K562 (cell line): ENCODE data around the gene FAM118B. TPM values are rescaled to one million over a fixed set of nuclear protein-coding genes. Genes with fewer than 3 reads are reported as not detected.

Experiments
- ATAC-seq: fragments of 200-7000 bp; cut with Tn5 transposase; 3 replicates; pipeline ENCODE4 v1.9.1; 2020; ENCODE audit warnings: moderate library complexity
- BruUV-seq: library from RNA; stranded (reverse); fragments of 400-500 nt; replicated peaks from 2 replicates; lab custom pipeline; 2021; lab: Mats Ljungman, UMichigan
- CTCF ChIA-PET: fragments of 300-600 bp; formaldehyde crosslinking; extraction: SDS; loops from one replicate; lab custom pipeline; 2021; ENCODE audit warnings: low intra/inter-chr PET ratio; lab: Yijun Ruan, JAX
- POLR2A ChIA-PET: fragments of 300-600, 350-650 bp; sonication (Branson Sonifier 250); formaldehyde crosslinking; extraction: SDS; loops from one replicate; lab custom pipeline; 2021; ENCODE audit warnings: antibody characterized with exemption, inconsistent platforms; lab: Yijun Ruan, JAX
- DNase-seq, 4 experiments: peaks; one replicate each; pipeline versions ENCODE4 v3.0.0 to v3.0.0-alpha.2; 2011 to 2018; ENCODE audit warnings: low spot score in 3 of 4, mixed read lengths in 3 of 4; ENCODE audit errors: extremely low read depth in 1 of 4
- FAIRE-seq: peaks from 2 replicates; lab custom pipeline; 2011; peaks lifted over from hg19 to GRCh38; lab: Jason Lieb, UNC
- H2AFZ ChIP-seq: 2 replicates; pipeline ENCODE4 v1.6.0; 2011; ENCODE audit warnings: low read depth, low read length, control low read depth, inconsistent platforms
- H3K27ac ChIP-seq: fragments of 200-600 bp; 3 replicates; pipeline ENCODE4 v1.8.0; 2011; ENCODE audit warnings: low read depth, mild to moderate bottlenecking, control low read depth, inconsistent platforms, low read length, moderate library complexity, mixed read lengths; ENCODE audit errors: extremely low read depth
- H3K27me3 ChIP-seq, 2 experiments: fragments of 300-600 bp in 1 of 2; 2 replicates in 1 of 2; 3 replicates in 1 of 2; pipeline versions ENCODE4 v1.6.0 to v1.8.0; 2011; ENCODE audit warnings: inconsistent platforms in 2 of 2, low read length in 2 of 2, mild to moderate bottlenecking in 1 of 2, mixed read lengths in 1 of 2, moderate library complexity in 1 of 2; ENCODE audit not compliant: control insufficient read depth in 2 of 2, insufficient read depth in 2 of 2
- H3K36me3 ChIP-seq: fragments of 300-600 bp; 3 replicates; pipeline ENCODE4 v1.8.0; 2011; ENCODE audit warnings: mild to moderate bottlenecking, low read length, inconsistent platforms; ENCODE audit not compliant: control insufficient read depth, insufficient read depth
- H3K4me1 ChIP-seq, 2 experiments: fragments of 200-600 bp in 1 of 2; replicated peaks in 1 of 2; 2 replicates in 1 of 2; 3 replicates in 1 of 2; pipeline versions ENCODE4 v1.5.1 to v1.8.0; 2011; ENCODE audit warnings: inconsistent platforms in 2 of 2, low read length in 2 of 2, mild to moderate bottlenecking in 1 of 2, mixed read lengths in 1 of 2, moderate library complexity in 1 of 2; ENCODE audit not compliant: control insufficient read depth in 2 of 2, insufficient read depth in 2 of 2
- H3K4me2 ChIP-seq: 2 replicates; pipeline ENCODE4 v1.6.1; 2011; ENCODE audit warnings: low read length, control low read depth, inconsistent platforms, mixed read lengths; ENCODE audit not compliant: insufficient read depth
- H3K4me3 ChIP-seq: fragments of 200-600 bp; sonication (generic), shearing (Covaris generic); 2 replicates; pipeline ENCODE4 v1.5.1; 2016; ENCODE audit warnings: control low read depth, inconsistent platforms
- H3K79me2 ChIP-seq: fragments of 200-600 bp; 3 replicates; pipeline ENCODE4 v1.8.0; 2011; ENCODE audit warnings: low read length, inconsistent platforms; ENCODE audit not compliant: control insufficient read depth, insufficient read depth
- H3K9ac ChIP-seq, 2 experiments: 2 replicates each; pipeline versions ENCODE4 v1.6.0 to v1.6.1; 2011; ENCODE audit warnings: low read depth in 2 of 2, low read length in 2 of 2, control low read depth in 1 of 2, inconsistent platforms in 1 of 2, mild to moderate bottlenecking in 1 of 2, mixed read lengths in 1 of 2; ENCODE audit not compliant: insufficient read depth in 1 of 2
- H3K9me1 ChIP-seq: one replicate; pipeline ENCODE4 v1.6.0; 2011; ENCODE audit warnings: inconsistent platforms, mild to moderate bottlenecking, low read length, moderate library complexity; ENCODE audit not compliant: control insufficient read depth, insufficient read depth
- H3K9me3 ChIP-seq: replicated peaks from 2 replicates; pipeline ENCODE4 v1.5.1; 2011; ENCODE audit warnings: low read depth, low read length, inconsistent platforms; ENCODE audit not compliant: control insufficient read depth, insufficient read depth
- H4K20me1 ChIP-seq: replicated peaks from 2 replicates; pipeline ENCODE4 v1.6.1; 2011; ENCODE audit warnings: low read length, inconsistent platforms, mixed read lengths; ENCODE audit not compliant: control insufficient read depth, insufficient read depth
- ADNP ChIP-seq: fragments of 200-800 bp; sonication (Bioruptor generic); IDR thresholded peaks from 2 replicates; pipeline ENCODE4 v1.6.1; 2016; ENCODE audit warnings: missing genetic modification characterization, missing compliant biosample characterization
- CHD4 ChIP-seq: fragments of 200-600 bp; sonication (generic); IDR thresholded peaks from 3 replicates; pipeline ENCODE4 v1.6.1; 2012; ENCODE audit warnings: low read depth, mild to moderate bottlenecking, mixed read lengths, low read length, inconsistent platforms; ENCODE audit not compliant: insufficient read depth, insufficient replicate concordance, poor library complexity, severe bottlenecking
- CREB3 ChIP-seq: fragments of 450-650 bp; conservative IDR thresholded peaks from 2 replicates; pipeline ENCODE4 v1.6.1; 2016; ENCODE audit warnings: missing genetic modification characterization, low read depth, mild to moderate bottlenecking, missing compliant biosample characterization, moderate library complexity
- GABPA ChIP-seq: fragments of 200-800 bp; sonication (Bioruptor generic); conservative IDR thresholded peaks from 2 replicates; pipeline ENCODE4 v1.6.1; 2016; ENCODE audit warnings: low read depth, missing genetic modification characterization, missing compliant biosample characterization
- HBP1 ChIP-seq: fragments of 450-650 bp; formaldehyde crosslinking; IDR thresholded peaks from 2 replicates; pipeline ENCODE4 v1.4.0; 2022; ENCODE audit warnings: missing genetic modification characterization
- OTX1 ChIP-seq: fragments of 450-650 bp; formaldehyde crosslinking; IDR thresholded peaks from 2 replicates; pipeline ENCODE4 v1.4.0; 2022; ENCODE audit warnings: mild to moderate bottlenecking
- POLR2A ChIP-seq: fragments of 450-650 bp; conservative IDR thresholded peaks from 2 replicates; pipeline ENCODE4 v1.6.1; 2016
- POLR2AphosphoS2 ChIP-seq: IDR thresholded peaks from 2 replicates; pipeline ENCODE4 v1.6.1; 2012; ENCODE audit warnings: low read length, improper control_type of control experiment
- POLR2AphosphoS5 ChIP-seq: IDR thresholded peaks from 2 replicates; pipeline ENCODE4 v1.6.1; 2011; ENCODE audit warnings: mild to moderate bottlenecking, low read depth, low read length, moderate library complexity; ENCODE audit not compliant: control insufficient read depth, insufficient read depth
- RNF2 ChIP-seq: sonication (generic); IDR thresholded peaks from 2 replicates; pipeline ENCODE4 v1.6.1; 2016
- ZNF384 ChIP-seq: IDR thresholded peaks from 2 replicates; pipeline ENCODE4 v1.6.1; 2012; ENCODE audit warnings: low read depth, low read length, improper control_type of control experiment
- ZNF449 ChIP-seq: fragments of 250-450 bp; sonication (Bioruptor Pico); IDR thresholded peaks from 2 replicates; pipeline ENCODE4 v1.8.0; 2022; ENCODE audit warnings: moderate library complexity, mild to moderate bottlenecking, inconsistent platforms
- WGBS: fragments of 100-300 bp; shearing (Covaris generic); methylation state at CpG from one replicate; pipeline ENCODE4 v1.1.6; 2016; ENCODE audit warnings: low coverage, mixed read lengths; ENCODE audit not compliant: insufficient coverage; ENCODE audit errors: missing lambda C conversion rate; 5-methylcytosine and 5-hydroxymethylcytosine counted together
- in situ Hi-C: fragments of 300-500 bp; cut with MboI; formaldehyde crosslinking; loops from 4 replicates; pipeline ENCODE4 v1.15.0; 2018; ENCODE audit warnings: inconsistent platforms, mixed read lengths
- intact Hi-C: fragments of 100-400 bp; cut with micrococcal nuclease; formaldehyde crosslinking; loops from 2 replicates; pipeline ENCODE4 v1.14.2; 2022
- polyA plus RNA-seq, 8 experiments: library from polyadenylated mRNA; depleted of rRNA in 4 of 8; stranded (reverse) in 5 of 8; unstranded in 3 of 8; fragments of >200 nt; fragmentation: Nextera tagmentation in 2 of 8; fragmentation: Illumina TruSeq in 1 of 8; extraction: Ambion mirVana in 2 of 8; extraction: Trizol in 1 of 8; gene quantifications; 2 replicates each; pipeline versions ENCODE4 v1.2.1 to v1.2.3, GENCODE V29; 2011 to 2014; ENCODE audit warnings: inconsistent platforms in 1 of 8, missing spikeins in 1 of 8
- total RNA-seq, 7 experiments: library from RNA; depleted of rRNA in 6 of 7; stranded (reverse); fragments of >200 nt in 6 of 7; fragmentation: Illumina TruSeq in 2 of 7; extraction: Trizol in 2 of 7; gene quantifications; 2 replicates each; pipeline versions ENCODE4 v1.2.1 to v1.2.3, GENCODE V29; 2011 to 2021; ENCODE audit warnings: low replicate concordance in 1 of 7
- TF ChIP-seq, protein P1 (sequence below), 2 experiments: fragments of 200-800 bp in 1 of 2; sonication (Bioruptor generic) in 1 of 2; sonication (generic) in 1 of 2; formaldehyde crosslinking in 1 of 2; IDR thresholded peaks in 1 of 2; conservative IDR thresholded peaks in 1 of 2; 2 replicates each; pipeline versions ENCODE4 v1.5.0 to v1.6.1; 2016 to 2020; ENCODE audit warnings: missing compliant biosample characterization in 1 of 2, missing genetic modification characterization in 1 of 2, missing genetic modification reagents in 1 of 2

The FAM118B gene
- total and polyA plus RNA-seq, 9 of the 15 experiments (the other 6 are each of a cell fraction or from before 2014, with no cell fraction given) = 12.0 to 49.0 (median 22.1) TPM

DNA sequence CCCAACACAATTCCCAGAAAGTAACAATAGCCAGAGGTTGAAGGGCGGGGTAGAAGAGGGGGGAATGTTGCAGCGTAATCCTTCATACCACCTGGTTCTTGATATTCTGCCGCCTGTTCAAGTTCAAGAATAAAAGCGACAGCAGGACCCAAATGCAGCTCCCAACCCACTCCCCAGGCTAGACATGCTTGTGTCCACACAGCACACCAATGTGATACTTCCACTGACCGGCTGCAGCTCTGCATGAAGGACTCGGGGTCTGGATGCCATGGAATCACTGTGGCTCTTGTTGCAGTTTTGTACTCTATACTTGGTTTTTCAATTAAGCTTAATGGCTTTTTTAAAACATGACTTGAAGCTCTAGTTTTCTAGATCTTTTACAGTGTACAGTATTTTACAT lies 50.6 kb downstream of the FAM118B start (continued):
- TF ChIP-seq OTX1 (CRISPR knock-in tag) (no peak), HBP1 (CRISPR knock-in tag) (peak; percentile 51; the same call in 1 of the 2 replicates), CREB3 (tag) (no peak)

- 93% methylated on average over 6 of the region's 6 CpGs for whole genome bisulfite sequencing
- POLR2A ChIA-PET = interaction anchor here (0.7 to 2.6 kb wide), 7 partner anchors 9 to 59 kb away, joined by 3 to 14 read pairs (median 5); partner anchors contain the start of gene DCPS
- TF ChIP-seq, protein P1, sequence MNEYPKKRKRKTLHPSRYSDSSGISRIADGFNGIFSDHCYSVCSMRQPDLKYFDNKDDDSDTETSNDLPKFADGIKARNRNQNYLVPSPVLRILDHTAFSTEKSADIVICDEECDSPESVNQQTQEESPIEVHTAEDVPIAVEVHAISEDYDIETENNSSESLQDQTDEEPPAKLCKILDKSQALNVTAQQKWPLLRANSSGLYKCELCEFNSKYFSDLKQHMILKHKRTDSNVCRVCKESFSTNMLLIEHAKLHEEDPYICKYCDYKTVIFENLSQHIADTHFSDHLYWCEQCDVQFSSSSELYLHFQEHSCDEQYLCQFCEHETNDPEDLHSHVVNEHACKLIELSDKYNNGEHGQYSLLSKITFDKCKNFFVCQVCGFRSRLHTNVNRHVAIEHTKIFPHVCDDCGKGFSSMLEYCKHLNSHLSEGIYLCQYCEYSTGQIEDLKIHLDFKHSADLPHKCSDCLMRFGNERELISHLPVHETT (CRISPR knock-in tag; conservative IDR thresholded peaks at IDR 0.05 in 1 of 2, IDR thresholded peaks at IDR 0.05 in 1 of 2) = no peak
- TF ChIP-seq POLR2AphosphoS5 (peak; percentile 58), POLR2A (peak; percentile 54; the same call in 1 of the 2 replicates), ADNP (tag) (no peak), ZNF449 (CRISPR knock-in tag) (no peak), GABPA (no peak), RNF2 (no peak), POLR2AphosphoS2 (0 out of 2 replicates have a peak, but pooled peaks have one; percentile 24), ZNF384 (no peak), CHD4 (no peak)
These were observed 51.9 kb downstream of the FAM118B start for GRCh38 chr11:126263489-126263888.

More at GRCh38 chr11:126263489-126263888, 51.9 kb downstream of the FAM118B start:
- intact Hi-C loops = no loop called here
- H3K4me2 ChIP-seq = no peak overlapping the region
- no peak overlapping the region for H3K27ac ChIP-seq
- no peaks in the 10 kb centered on the region for H3K27me3 ChIP-seq
- peaks cover 82% of the 10 kb centered on the region for H3K36me3 ChIP-seq
- DNase-seq = no peak
- in situ Hi-C loops = no loop called here
- FAIRE-seq = no peak
- H3K9me1 ChIP-seq = no peaks in the 10 kb centered on the region
- H3K79me2 ChIP-seq = peaks cover 21% of the 10 kb centered on the region
- no peak overlapping the region for H3K9ac ChIP-seq
- no peak; the same call in 2 of the 3 replicates for ATAC-seq
- no peak overlapping the region for H2AFZ ChIP-seq
- H3K9me3 ChIP-seq = no peaks in the 10 kb centered on the region
- no TSS peak for BruUV-seq
- no peak overlapping the region for H3K4me3 ChIP-seq
- H3K4me1 ChIP-seq = peaks cover 4 to 6% of the 10 kb centered on the region in 2 experiments; a peak in 3 of 5 replicates
- CTCF ChIA-PET = no interaction called here
- H4K20me1 ChIP-seq = no peaks in the 10 kb centered on the region
